GM10847 (cell line): Measurements from ENCODE around the gene PTBP2.

Experiments used
- POLR2A ChIP-seq: IDR thresholded peaks from 2 replicates; pipeline ENCODE4 v1.6.1; 2011; ENCODE audit not compliant: insufficient read length; ENCODE audit errors: extremely low read depth

The PTBP2 gene

DNA sequence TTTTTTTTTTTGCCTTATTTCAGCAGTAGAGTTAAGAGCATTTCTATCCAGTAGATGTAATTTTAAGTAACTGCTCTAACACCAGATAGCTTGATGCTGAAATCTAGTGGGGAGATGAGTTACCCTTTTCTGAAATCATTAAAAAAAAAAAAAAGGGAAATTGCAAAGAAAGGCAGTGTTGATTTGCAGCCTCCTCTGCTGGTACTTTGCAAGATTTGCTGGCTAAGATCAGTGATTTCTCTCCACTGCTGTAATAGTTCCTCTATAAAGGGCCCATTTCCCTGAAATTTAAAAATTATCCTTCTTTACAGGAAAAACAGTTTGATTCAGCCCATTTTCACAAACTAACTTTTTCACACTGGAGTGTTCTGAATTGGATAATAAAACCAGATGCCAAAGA is 120.6 kb downstream of the PTBP2 start:
- TF ChIP-seq POLR2A = no peak

DNA sequence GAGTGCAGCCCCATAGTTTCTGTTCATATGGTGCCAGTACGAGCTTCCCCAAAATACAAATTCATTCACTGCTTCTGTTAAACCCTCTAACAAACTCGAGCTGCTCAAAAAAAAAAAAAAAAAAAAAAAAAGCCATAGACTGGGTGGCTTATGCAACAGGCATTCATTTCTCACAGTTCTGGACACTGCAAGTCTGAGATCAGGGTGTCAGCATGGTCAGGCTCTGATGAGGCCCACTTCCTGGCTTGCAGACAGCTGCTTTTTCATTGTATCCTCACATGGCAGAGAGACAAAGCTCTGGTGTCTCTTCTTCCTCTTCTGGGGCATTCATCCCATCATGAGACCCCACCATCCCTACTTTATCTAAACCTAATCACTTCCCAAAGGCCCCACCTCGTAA is 121.6 kb downstream of the PTBP2 start:
- no peak for TF ChIP-seq POLR2A

DNA sequence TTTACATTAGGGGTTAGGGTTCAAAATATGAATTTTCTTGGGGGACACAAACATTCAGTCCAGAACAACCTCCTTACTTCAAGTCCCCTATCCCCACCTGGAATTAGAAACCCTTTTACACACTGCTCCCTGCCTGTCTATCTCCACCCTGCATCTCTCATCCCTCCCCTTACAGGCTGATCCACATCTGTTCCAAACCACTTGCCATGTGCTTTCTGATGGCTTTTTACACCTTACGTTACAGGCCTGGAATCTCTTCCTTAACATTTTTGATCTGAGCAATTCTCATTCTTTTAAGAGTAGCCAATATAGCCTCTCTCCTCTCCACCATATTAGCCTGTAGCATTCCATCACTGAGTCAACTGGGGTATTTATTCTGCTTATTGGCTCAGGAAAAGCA is 122.0 kb downstream of the PTBP2 start:
- no peak for TF ChIP-seq POLR2A

DNA sequence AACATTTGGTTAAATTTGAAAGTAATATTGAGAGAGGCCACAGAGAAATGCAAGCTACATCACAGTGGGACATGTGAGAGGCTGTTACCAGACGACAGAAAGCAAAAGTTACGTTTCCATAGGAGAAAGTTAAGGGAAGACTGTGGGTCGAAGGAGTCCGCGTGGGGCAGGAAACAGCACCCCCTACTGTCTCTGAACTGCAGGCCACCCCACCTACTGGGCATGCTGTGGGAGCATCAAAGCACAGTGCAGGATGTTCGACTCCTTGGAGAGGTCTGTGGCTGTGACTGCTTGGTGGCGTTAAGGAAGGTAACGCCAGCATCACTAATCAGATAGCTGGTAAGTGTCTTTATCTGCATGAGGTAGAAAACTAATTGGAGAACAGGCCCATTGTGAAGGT is 123.9 kb downstream of the PTBP2 start:
- TF ChIP-seq POLR2A = no peak

DNA sequence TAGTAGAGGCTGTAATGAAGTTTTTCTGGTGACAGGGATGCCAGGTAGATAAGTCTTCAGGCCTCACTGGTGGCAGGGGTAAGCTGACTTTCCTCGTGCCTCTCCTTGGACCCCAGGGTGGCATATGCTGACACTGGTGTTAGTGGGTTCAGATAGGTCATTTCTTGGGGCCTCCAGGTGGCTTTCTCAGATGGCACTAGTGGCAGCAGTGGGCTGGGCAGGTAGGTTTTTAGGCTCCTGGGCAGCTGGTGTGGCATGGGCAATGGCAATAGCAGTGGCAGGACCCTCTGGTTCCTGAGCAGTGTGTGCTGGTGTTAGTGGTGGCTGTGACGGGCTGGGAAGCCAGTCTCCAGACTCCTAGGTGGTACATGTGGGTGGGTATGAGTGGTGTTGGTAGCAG is 140.3 kb downstream of the PTBP2 start:
- no peak for TF ChIP-seq POLR2A

DNA sequence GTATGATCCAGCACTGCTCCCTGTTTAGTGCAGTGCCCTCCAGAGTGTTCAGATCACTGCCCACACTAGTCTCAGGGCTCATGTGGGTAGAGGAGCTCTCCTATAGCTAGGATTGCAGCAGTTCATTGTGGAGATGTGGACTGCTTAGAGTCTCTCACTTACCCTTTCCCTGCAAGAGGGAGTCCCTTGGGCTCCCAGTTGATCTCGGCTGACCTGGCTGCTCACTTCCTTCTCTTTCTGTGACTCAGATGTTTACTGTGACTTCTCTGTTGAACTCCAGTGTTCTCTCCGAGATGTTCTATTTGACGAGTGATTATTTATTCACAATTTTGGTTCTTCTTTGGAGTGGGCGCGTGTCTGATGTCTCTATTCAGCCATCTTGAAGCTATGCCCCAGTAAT is 141.9 kb downstream of the PTBP2 start:
- TF ChIP-seq POLR2A = no peak
